Left lung (tissue), 10 donors: ENCODE results near the gene FAM120A. TPM values are rescaled to one million over a fixed set of nuclear protein-coding genes. Genes with fewer than 3 reads are reported as not detected.

Experiments used
- ATAC-seq: fragments of 200-7000 bp; cut with Tn5 transposase; one replicate; pipeline ENCODE4 v1.9.1; 2020; ENCODE audit warnings: moderate library complexity
- DNase-seq, 4 donors: peaks; one replicate each; pipeline ENCODE4 v3.0.0-alpha.2; 2013 to 2020
- H3K27ac ChIP-seq, 2 donors: fragments of 200-600 bp; sonication (generic) in 1 of 2; one replicate each; pipeline versions ENCODE4 v1.5.0 to v1.8.0; 2020 to 2021
- H3K27me3 ChIP-seq, 2 donors: fragments of 200-600 bp; sonication (generic) in 1 of 2; one replicate each; pipeline versions ENCODE4 v1.5.0 to v1.8.0; 2020 to 2021
- H3K36me3 ChIP-seq, 2 donors: fragments of 200-600 bp; sonication (generic) in 1 of 2; one replicate each; pipeline versions ENCODE4 v1.5.0 to v1.8.0; 2020 to 2021
- H3K4me1 ChIP-seq, 2 donors: fragments of 200-600 bp; one replicate each; pipeline ENCODE4 v1.8.0; 2021
- H3K4me3 ChIP-seq, 2 donors: fragments of 200-600 bp; sonication (generic) in 1 of 2; one replicate each; pipeline versions ENCODE4 v1.5.0 to v1.8.0; 2020 to 2021; ENCODE audit warnings: mild to moderate bottlenecking in 1 of 2
- H3K9me3 ChIP-seq, 2 donors: fragments of 200-600 bp; sonication (generic) in 1 of 2; one replicate each; pipeline versions ENCODE4 v1.5.0 to v1.8.0; 2020 to 2021
- CTCF ChIP-seq, 2 donors: fragments of 200-600 bp; sonication (generic) in 1 of 2; IDR thresholded peaks; one replicate each; pipeline versions ENCODE4 v1.5.0 to v1.8.0; 2021; ENCODE audit warnings: antibody characterized with exemption in 2 of 2
- intact Hi-C, 2 donors: fragments of 100-400 bp; cut with DNase I; formaldehyde crosslinking; loops; one replicate each; pipeline versions ENCODE4 v1.11.2 to v1.14.2; 2022
- polyA plus RNA-seq, 6 donors: library from polyadenylated mRNA; unstranded; fragments of 120-200 nt; gene quantifications; one replicate each; pipeline ENCODE4 v1.2.1, GENCODE V29; 2013; ENCODE audit not compliant: insufficient read length in 6 of 6
- total RNA-seq, 2 donors: library from RNA; stranded (reverse); fragmentation: NEBNext Ultra II Directional; extraction: Animal tissue kit (Norgen Biotek cat#: 25700); gene quantifications; one replicate each; pipeline ENCODE4 v1.2.1, GENCODE V29; 2021
- donor health status: DM: no; HTN: yes; CAD: no.
- donor health status: DM: no; HTN: no; CAD: no.

Gene FAM120A
- total and polyA plus RNA-seq, 8 donors = 61.0 to 160 (median 74.0) TPM

- intact Hi-C loops = no loop called here
- no peaks in the 10 kb centered on the region for H3K9me3 ChIP-seq
- H3K4me1 ChIP-seq = peaks cover 14 to 47% of the 10 kb centered on the region in 2 donors
- no peak for TF ChIP-seq CTCF (IDR thresholded peaks at IDR 0.05)
- peak overlapping the region in 1 of 2 donors; percentile 9 for H3K27ac ChIP-seq
- no peak overlapping the region for H3K4me3 ChIP-seq
- no peak for ATAC-seq
- no peaks in the 10 kb centered on the region for H3K27me3 ChIP-seq
- no peaks in the 10 kb centered on the region for H3K36me3 ChIP-seq
- DNase-seq = peak in 2 of 4 donors; percentile 26 to 44
These were observed 146.6 kb downstream of the FAM120A start for GRCh38 chr9:93597871-93598646.

GRCh38 chr9:93598647-93599241 lies 147.3 kb downstream of the FAM120A start:
- Histone ChIP-seq H3K36me3 (no peaks in the 10 kb centered on the region), H3K4me3 (no peak overlapping the region), H3K27ac (peak overlapping the region in 1 of 2 donors; percentile 9), H3K9me3 (no peaks in the 10 kb centered on the region), H3K27me3 (no peaks in the 10 kb centered on the region), H3K4me1 (peaks cover 7 to 42% of the 10 kb centered on the region in 2 donors)
- TF ChIP-seq CTCF (IDR thresholded peaks at IDR 0.05) = no peak
- ATAC-seq (no peak), DNase-seq (peak in 1 of 4 donors; percentile 52)
- intact Hi-C loops = no loop called here

- Histone ChIP-seq H3K36me3 (no peaks in the 10 kb centered on the region), H3K27me3 (no peaks in the 10 kb centered on the region), H3K9me3 (no peaks in the 10 kb centered on the region), H3K27ac (no peak overlapping the region), H3K4me1 (peaks cover 7 to 32% of the 10 kb centered on the region in 2 donors), H3K4me3 (no peak overlapping the region)
- ATAC-seq (no peak), DNase-seq (no peak)
- no peak for TF ChIP-seq CTCF (IDR thresholded peaks at IDR 0.05)
- intact Hi-C loops = no loop called here
These were observed 148.3 kb downstream of the FAM120A start for GRCh38 chr9:93599571-93600403.

- intact Hi-C loops = no loop called here
- peak; percentile 69 for ATAC-seq
- DNase-seq = no peak
- no peaks in the 10 kb centered on the region for H3K36me3 ChIP-seq
- H3K4me3 ChIP-seq = no peak overlapping the region
- no peak overlapping the region for H3K27ac ChIP-seq
- peaks cover 7 to 25% of the 10 kb centered on the region in 2 donors for H3K4me1 ChIP-seq
- no peak for TF ChIP-seq CTCF (IDR thresholded peaks at IDR 0.05)
- no peaks in the 10 kb centered on the region for H3K27me3 ChIP-seq
- no peaks in the 10 kb centered on the region for H3K9me3 ChIP-seq
These were observed 149.0 kb downstream of the FAM120A start for GRCh38 chr9:93600504-93600903.

GRCh38 chr9:93601063-93601462 lies 149.6 kb downstream of the FAM120A start:
- no peak for TF ChIP-seq CTCF (IDR thresholded peaks at IDR 0.05)
- no peak overlapping the region for H3K27ac ChIP-seq
- H3K27me3 ChIP-seq = no peaks in the 10 kb centered on the region
- no peak for DNase-seq
- intact Hi-C loops = no loop called here
- no peak overlapping the region for H3K4me3 ChIP-seq
- no peaks in the 10 kb centered on the region for H3K36me3 ChIP-seq
- peaks cover 7 to 25% of the 10 kb centered on the region in 2 donors for H3K4me1 ChIP-seq
- ATAC-seq = no peak
- H3K9me3 ChIP-seq = no peaks in the 10 kb centered on the region
